Panc1 (cell line): Measurements from ENCODE around the gene MAPKAP1. TPM values are rescaled to one million over a fixed set of nuclear protein-coding genes. Genes with fewer than 3 reads are reported as not detected.

ENCODE experiments used
- ATAC-seq: fragments of 200-7000 bp; cut with Tn5 transposase; 2 replicates; pipeline ENCODE4 v1.9.1; 2020; ENCODE audit warnings: mild to moderate bottlenecking, moderate library complexity
- BruUV-seq: library from RNA; stranded (reverse); fragments of 400-500 nt; replicated peaks from 2 replicates; lab custom pipeline; 2021; lab: Mats Ljungman, UMichigan
- CTCF ChIA-PET: fragments of 300-600 bp; sonication (Branson Sonifier 250); formaldehyde crosslinking; loops from one replicate; lab custom pipeline; 2022; ENCODE audit warnings: antibody characterized with exemption; lab: Charles Lee
- POLR2A ChIA-PET: fragments of 300-600 bp; sonication (Branson Sonifier 250); formaldehyde crosslinking; loops from one replicate; lab custom pipeline; 2022; ENCODE audit warnings: antibody characterized with exemption; lab: Charles Lee
- DNase-seq: peaks from one replicate; pipeline ENCODE4 v3.0.0-alpha.2; 2010; ENCODE audit warnings: low read depth, low spot score
- H3K27ac ChIP-seq: 2 replicates; pipeline ENCODE4 v1.5.1; 2011; ENCODE audit warnings: mild to moderate bottlenecking, low read length, inconsistent platforms
- H3K27me3 ChIP-seq: fragments of 200-500 bp; sonication (Bioruptor generic); 2 replicates; pipeline ENCODE4 v1.6.0; 2014; ENCODE audit warnings: low read length, inconsistent platforms; ENCODE audit not compliant: control insufficient read depth, insufficient read depth
- H3K36me3 ChIP-seq: fragments of 200-500 bp; sonication (Bioruptor generic); 2 replicates; pipeline ENCODE4 v1.5.1; 2014; ENCODE audit warnings: inconsistent platforms, mild to moderate bottlenecking, low read length, moderate library complexity; ENCODE audit not compliant: control insufficient read depth, insufficient read depth
- H3K4me1 ChIP-seq: 2 replicates; pipeline ENCODE4 v1.5.1; 2011; ENCODE audit warnings: inconsistent platforms, mild to moderate bottlenecking, low read length, moderate library complexity; ENCODE audit not compliant: control insufficient read depth, insufficient read depth
- H3K4me3 ChIP-seq, 2 experiments: 2 replicates each; pipeline ENCODE4 v1.5.1; 2011 to 2012; ENCODE audit warnings: low read depth in 2 of 2, low read length in 2 of 2, mild to moderate bottlenecking in 2 of 2, inconsistent platforms in 1 of 2, moderate library complexity in 1 of 2
- H3K9me3 ChIP-seq: fragments of 200-500 bp; sonication (Bioruptor generic); 2 replicates; pipeline ENCODE4 v1.5.1; 2014; ENCODE audit warnings: low read depth, mild to moderate bottlenecking, inconsistent platforms, low read length, moderate library complexity; ENCODE audit not compliant: control insufficient read depth, insufficient read depth
- CTCF ChIP-seq: fragments of 450-650 bp; IDR thresholded peaks from 2 replicates; pipeline ENCODE4 v1.5.1; 2017; ENCODE audit warnings: mild to moderate bottlenecking
- POLR2AphosphoS5 ChIP-seq: IDR thresholded peaks from 2 replicates; pipeline ENCODE4 v1.6.1; 2012; ENCODE audit warnings: mild to moderate bottlenecking, low read depth, low read length, moderate library complexity
- REST ChIP-seq, 2 experiments: IDR thresholded peaks; 2 replicates each; pipeline ENCODE4 v1.6.1; 2011 to 2012; ENCODE audit warnings: low read depth in 2 of 2, control low read depth in 1 of 2, low read length in 1 of 2, mild to moderate bottlenecking in 1 of 2, moderate library complexity in 1 of 2; ENCODE audit not compliant: insufficient read depth in 1 of 2
- SIN3A ChIP-seq: IDR thresholded peaks from 2 replicates; pipeline ENCODE4 v1.6.1; 2012; ENCODE audit warnings: low read depth, mild to moderate bottlenecking, low read length, moderate library complexity, borderline replicate concordance; ENCODE audit not compliant: insufficient read depth
- TCF7L2 ChIP-seq: IDR thresholded peaks from 2 replicates; pipeline ENCODE4 v1.6.1; 2011; ENCODE audit warnings: mild to moderate bottlenecking, low read depth, low read length, inconsistent platforms
- in situ Hi-C: cut with HindIII; loops from 2 replicates; pipeline ENCODE4 v1.10.0; 2016; ENCODE audit warnings: low sequenced_read_pairs, low pct_unique_long_range_greater_than_20kb
- intact Hi-C: fragments of 100-400 bp; cut with micrococcal nuclease; formaldehyde crosslinking; loops from one replicate; pipeline ENCODE4 v1.10.0; 2022; ENCODE audit not compliant: unreplicated experiment
- total RNA-seq: library from RNA; stranded (reverse); gene quantifications from one replicate; pipeline ENCODE4 v1.2.1, GENCODE V29; 2021; ENCODE audit not compliant: unreplicated experiment

MAPKAP1 gene
- total RNA-seq, 1 experiment from 2014 or later, result 72.7 TPM

- POLR2A ChIA-PET, result no interaction called here
These were observed 23.5 kb downstream of the MAPKAP1 start for GRCh38 chr9:125683486-125683885.

GRCh38 chr9:125682340-125682739 lies 24.7 kb downstream of the MAPKAP1 start:
- intact Hi-C loops (no loop called here), in situ Hi-C loops (no loop called here)
- no peak for ATAC-seq
- BruUV-seq, result no TSS peak
- H3K36me3 ChIP-seq, result no peaks in the 10 kb centered on the region
- no peak overlapping the region for H3K4me3 ChIP-seq
- no peaks in the 10 kb centered on the region for H3K9me3 ChIP-seq
- DNase-seq, result no peak
- no peak overlapping the region for H3K27ac ChIP-seq
- ChIA-PET POLR2A (no interaction called here), CTCF (no interaction called here)
- no peaks in the 10 kb centered on the region for H3K27me3 ChIP-seq
- TF ChIP-seq POLR2AphosphoS5, result no peak
- TF ChIP-seq TCF7L2, result no peak
- no peak for TF ChIP-seq CTCF
- no peak for TF ChIP-seq SIN3A
- TF ChIP-seq REST (IDR thresholded peaks at IDR 0.05; ENCODE audit: insufficient read depth in 1 of 2, low read depth in 2 of 2, low read length in 1 of 2), result no peak
- H3K4me1 ChIP-seq, result no peaks in the 10 kb centered on the region; the same call in 1 of the 2 replicates

More at GRCh38 chr9:125683486-125683885, 23.5 kb downstream of the MAPKAP1 start:
- intact Hi-C loops (no loop called here), in situ Hi-C loops (no loop called here)
- BruUV-seq, result no TSS peak
- ATAC-seq (no peak), DNase-seq (no peak)
- TF ChIP-seq REST (IDR thresholded peaks at IDR 0.05; ENCODE audit: insufficient read depth in 1 of 2, low read depth in 2 of 2, low read length in 1 of 2), result no peak
- TF ChIP-seq TCF7L2, result no peak
- no peak for TF ChIP-seq CTCF
- no peak for TF ChIP-seq SIN3A
- no peak for TF ChIP-seq POLR2AphosphoS5
- Histone ChIP-seq H3K4me3 (no peak overlapping the region), H3K27ac (no peak overlapping the region), H3K4me1 (no peaks in the 10 kb centered on the region; the same call in 1 of the 2 replicates), H3K36me3 (no peaks in the 10 kb centered on the region), H3K27me3 (no peaks in the 10 kb centered on the region), H3K9me3 (no peaks in the 10 kb centered on the region)
- CTCF ChIA-PET, result no interaction called here
